ENCODE results near the gene PGLYRP4.

Gene PGLYRP4

DNA sequence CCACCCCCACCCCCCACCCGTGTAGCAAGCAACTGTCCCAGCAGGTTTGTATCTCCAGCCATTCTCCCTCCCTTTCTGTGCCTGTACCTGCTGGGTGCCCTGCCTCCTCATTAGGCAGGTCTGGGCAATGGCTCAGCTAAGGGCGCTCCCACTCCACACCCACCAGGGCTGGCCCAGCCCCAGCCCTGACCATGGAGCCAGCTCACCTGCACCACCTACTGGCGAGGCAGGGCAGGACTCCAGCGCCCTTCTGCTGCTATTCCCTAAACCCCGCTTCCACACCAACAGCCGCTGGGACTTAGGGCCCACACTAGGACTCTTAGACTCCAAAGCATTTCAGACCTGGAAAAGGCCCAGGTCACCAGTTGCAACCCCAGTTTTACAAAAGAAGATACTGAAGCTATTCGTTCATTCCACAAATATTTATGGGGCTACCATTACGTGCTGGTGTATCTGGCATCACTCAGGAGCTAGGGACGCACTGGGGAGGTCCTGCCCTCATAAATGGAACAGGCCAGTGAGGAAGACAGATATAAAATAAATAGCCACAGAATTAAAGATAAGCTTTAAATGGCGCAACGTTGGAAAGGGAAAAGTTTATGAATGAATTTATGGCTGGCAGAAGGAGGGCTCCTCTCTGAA lies 59.9 kb downstream of the PGLYRP4 start:
- DNase-seq (ENCODE audit: low read depth): no peak
